GM18508 (cell line): Measurements from ENCODE around the gene TWIST2.

ENCODE experiments used
- ATAC-seq: cut with Tn5 transposase; IDR thresholded peaks from one replicate; pipeline ENCODE4 v1.9.1; 2021; ENCODE audit warnings: moderate number of reproducible peaks; ENCODE audit not compliant: insufficient read depth, unreplicated experiment

TWIST2 gene

DNA sequence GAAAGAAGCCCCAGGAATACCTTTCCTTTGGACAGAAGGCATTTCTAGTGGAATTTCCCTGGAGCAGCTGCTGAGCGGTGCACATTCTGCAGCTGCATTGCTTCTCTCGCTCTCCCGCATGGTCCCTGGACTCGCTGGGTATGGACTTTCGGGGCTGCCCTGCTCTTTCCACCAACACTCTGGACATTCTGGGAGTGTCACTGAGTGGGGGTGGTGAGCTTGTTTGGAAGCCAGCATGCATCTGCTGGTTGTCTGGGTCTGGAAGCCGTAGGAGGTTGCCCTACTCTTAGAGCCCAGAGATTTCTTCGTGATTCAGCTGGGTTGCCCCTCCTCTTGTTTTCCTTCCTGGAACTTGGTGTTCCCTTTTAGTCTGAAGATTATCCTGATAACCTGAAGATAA lies 52.6 kb downstream of the TWIST2 start:
- ATAC-seq: no peak

DNA sequence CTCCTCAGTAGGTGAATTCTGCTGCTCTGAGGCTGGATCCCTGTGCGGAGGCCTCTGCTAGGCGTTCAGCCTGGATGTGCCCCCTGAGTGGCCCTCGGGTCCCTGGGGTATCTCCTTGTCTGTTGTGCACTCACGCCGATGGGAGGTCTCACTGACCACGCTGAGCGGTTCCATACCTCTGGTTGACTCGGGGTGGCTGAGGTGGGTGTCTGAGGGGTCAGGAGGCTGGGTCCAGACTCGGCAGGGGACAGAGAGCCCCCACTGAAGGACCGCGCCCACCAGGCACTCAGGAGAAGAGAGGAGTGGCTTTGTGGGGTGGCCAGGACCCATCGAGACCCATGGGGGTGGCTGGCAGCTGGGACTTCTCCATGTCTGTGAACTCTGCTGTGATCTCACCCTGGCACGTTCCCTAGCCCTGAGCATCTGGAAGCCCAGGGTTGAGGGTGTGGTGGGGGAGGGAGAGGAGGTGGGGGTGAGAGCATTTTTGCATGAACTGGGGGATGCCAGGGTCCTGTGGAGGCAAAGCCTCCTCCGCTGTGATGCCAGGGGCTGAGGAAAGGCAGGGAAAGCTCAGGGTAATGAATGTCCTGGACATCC lies 53.7 kb downstream of the TWIST2 start:
- no peak for ATAC-seq

DNA sequence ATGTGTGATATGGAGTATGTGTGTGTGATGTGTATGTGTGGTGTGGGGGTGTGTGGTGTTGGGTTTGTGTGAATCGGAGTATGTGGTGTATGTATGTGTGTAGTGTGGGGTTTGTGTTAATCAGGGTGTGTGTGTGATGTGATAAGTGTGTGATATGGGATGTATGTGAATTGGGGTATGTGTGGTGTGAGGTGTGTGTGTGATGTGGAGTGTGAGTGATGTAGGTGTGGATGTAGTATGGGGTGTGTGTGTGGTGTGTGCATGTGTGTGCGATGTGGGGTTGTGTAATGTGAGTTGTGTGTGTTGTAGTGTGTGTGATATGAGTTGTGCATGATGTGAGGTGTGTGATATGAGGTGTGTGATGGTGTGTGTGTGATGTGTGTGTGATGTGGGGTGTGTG lies 54.4 kb downstream of the TWIST2 start:
- ATAC-seq: no peak

DNA sequence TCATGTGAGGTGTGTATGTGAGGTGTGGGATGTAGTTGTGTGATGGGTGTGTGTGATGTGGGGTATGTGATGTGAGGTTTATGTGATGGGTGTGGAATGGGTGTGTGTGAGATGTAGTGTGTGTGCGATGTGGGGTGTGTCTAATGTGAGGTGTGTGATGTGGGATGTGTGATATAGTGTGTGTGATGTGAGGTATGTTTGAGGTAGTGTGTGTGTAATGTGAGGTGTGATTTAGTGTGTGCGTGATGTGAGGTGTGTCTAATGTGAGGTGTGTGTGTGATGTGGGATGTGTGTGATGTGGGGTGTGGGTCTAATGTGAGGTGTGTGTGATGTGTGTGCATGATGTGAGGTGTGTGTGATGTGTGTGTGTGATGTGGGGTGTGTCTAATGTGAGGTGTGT lies 55.3 kb downstream of the TWIST2 start:
- ATAC-seq: no peak

DNA sequence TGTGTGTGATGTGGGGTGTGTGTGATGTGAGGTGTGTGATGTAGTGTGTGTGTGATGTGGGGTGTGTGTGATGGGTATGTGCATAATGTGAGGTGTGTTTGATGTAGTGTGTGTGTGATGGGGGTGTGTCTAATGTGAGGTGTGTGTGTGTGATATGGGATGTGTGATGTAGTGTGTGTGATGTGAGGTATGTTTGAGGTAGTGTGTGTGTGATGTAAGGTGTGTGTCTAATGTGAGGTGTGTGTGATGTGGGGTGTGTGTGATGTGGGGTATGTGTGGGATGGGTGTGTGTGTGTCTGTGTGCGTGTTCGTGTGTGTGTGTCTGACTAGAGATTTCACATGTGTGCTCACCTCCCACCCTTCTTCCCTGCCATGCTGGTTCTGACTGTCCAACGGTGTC lies 56.3 kb downstream of the TWIST2 start:
- ATAC-seq: no peak

DNA sequence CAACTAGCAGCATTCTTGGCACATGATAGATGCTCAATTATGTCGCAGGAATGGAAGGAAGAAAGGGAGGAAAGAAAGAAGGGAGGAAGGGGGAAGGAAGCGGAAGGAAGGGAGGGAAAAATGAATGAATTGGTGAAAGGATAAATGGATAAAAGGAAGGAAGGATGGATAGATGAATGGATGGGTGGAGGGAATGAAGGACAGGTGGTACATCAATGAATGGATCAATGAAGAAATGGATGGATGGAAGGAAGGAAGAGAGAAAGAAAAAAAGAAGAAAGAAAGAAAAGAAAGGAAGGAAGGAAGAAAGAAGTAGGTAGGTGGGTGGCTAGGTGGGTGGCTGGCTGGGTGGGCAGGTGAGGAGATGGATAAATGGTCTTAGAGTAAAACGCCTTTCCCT lies 56.8 kb downstream of the TWIST2 start:
- no peak for ATAC-seq

DNA sequence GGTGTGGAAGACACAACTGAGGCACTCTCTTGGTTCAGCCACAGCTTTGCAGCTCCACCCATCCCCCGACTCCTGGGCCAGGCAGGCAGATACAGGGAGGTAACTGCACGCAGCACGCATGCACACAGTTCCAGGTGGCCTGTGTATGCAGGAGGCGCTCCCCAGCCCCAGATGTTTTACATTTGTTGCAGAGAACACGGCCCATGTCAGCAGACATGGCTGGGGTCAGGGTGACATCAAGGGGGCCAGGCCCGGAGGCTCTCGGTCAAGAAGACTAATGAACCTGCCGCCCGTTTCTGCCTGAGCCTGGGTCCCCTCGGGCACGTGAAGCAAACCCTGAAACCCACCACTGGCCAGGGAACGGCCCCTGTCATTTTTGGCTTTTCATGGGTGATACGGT lies 57.3 kb downstream of the TWIST2 start:
- no peak for ATAC-seq

DNA sequence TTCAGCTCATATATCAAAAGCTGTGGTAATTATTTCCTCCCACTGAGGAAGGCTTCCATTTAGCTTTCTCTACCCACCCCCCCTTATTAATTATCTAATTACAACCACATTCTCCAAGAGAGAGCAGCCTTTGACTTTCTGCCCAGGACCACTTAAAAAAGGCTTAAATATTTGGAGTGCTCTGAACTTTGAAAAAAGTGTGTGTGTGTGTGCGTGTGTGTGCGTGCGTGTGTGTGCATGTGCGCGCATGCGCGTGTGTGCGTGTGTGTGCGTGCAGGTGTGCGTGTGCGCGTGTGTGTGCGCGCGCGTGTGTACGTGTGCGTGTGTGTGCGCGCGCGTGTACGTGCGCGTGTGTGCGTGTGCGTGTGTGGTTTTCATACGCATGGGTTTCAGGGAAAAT lies 57.8 kb downstream of the TWIST2 start:
- no peak for ATAC-seq

DNA sequence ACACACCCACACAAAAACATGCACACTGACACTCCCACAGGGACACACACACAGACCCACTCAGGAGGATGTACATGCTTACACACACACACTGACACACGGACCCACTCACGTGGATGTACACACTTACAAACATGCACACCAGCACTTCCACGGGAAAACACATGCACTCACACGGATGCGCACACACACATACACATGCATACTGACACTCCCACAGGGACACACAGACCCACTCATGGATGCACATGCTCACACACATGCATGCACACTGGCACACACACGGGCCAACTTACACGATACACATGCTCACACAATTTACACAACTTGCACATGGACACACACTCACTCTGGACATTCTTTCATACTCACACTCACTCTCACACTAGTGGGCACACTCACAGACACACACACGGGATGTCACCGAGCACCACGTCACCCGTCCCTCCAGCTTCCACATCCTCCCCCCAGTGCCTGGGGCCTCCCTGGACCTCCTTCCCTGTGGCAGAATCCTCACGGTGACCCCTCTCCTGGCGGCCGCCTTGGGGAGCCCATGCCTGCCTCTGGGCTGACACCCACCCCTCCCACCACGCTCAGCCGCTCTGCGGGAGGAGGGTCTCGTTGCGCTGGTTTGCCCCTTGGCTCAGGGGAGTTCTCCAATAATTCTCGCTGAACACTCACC lies 58.5 kb downstream of the TWIST2 start:
- ATAC-seq: no peak

DNA sequence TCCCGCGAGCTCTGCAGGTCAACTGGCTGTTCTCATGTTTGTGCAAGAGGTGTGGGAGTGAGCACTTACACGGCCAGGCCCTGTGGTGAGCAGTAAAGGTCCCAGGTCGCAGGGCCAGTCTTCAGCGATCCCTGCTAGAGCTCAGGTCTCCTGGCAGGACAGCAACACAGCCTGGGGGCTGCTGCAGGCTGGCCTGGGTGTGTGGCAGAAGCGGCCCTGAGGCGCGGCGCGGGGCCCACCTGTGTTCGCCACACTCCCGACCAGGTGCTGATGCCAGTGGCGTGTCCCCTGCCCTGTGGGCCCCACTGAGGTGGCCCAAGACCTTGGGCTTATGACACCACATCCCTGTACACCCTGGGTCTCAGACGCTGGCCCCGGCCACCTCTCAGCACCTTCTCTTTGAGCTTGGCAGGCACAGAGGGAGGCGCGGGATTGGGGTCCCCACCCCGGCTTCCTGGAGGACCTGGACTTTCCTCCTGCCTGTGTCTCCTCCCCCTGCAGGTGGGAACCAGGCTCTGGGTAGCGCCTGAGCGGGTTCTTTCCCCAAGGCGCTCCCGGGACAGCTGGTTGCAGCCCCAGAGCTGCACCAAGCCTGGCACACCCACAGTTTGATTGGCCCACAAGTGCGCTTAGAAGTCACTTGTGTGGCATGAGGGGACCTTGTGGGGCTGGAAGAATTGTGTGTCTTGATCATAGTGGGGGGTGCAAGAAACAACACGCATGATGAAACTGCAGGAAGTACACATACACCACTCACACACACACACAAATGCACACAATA lies 59.2 kb downstream of the TWIST2 start:
- no peak for ATAC-seq

DNA sequence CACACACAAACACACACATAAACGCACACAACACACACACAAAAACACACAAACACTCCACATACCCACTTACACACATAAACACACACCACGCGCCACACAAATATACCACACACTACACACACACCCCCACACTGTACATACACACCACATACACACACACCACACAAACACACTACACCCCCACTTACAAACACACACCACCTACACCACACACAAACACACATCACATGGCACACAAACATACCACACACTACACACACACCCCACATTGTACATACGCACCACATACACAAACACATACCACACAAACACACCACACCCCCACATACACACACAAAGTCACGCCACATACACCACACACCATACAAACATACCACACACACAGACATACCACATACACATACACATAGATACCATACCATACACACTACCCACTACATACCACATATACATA lies 59.9 kb downstream of the TWIST2 start:
- no peak for ATAC-seq

DNA sequence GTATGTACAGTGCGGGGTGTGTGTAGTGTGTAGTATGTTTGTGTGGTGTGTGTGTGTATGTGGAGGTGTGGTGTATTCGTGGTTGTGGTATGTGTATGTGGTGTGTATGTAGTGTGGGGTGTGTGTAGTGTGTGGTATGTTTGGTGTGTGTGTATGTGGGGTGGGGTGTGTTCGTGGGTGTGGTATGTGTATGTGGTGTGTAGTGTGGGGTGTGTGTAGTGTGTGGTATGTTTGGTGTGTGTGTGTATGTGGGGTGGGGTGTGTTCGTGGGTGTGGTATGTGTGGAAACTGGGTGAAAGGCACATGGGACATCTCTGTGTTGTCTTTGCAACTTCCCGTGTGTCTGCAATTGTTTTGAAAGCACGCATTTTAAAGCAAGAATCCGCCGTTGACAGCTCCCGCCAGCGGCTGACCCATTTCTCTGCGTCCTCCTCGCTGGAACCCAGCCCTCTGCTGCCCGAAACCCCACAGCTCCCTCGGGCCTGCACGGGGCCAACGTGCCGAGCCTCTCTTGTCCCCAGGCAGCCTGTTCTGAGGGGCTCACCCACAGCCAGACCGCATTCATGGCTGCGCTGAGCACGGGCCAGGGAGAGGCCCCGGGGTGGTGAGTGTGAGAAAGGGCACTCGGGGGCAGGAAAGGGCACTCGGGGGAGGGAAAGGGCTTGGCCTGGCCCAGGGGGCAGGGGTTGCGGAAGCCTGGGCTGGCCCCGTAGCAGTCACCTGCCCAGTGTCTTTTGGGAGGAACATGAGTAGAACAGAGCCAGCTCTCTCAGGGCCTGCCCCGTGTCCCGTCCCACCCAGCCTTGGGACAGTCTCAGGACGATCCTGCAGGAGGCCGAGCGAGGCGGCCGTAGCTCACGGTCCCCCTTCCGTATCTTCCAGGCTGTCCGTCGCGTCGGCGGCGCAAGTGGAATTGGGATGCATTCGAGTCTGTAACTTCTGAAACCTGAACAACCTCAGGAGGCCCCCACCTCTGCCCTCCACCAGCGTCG lies 61.4 kb downstream of the TWIST2 start:
- ATAC-seq: no peak

DNA sequence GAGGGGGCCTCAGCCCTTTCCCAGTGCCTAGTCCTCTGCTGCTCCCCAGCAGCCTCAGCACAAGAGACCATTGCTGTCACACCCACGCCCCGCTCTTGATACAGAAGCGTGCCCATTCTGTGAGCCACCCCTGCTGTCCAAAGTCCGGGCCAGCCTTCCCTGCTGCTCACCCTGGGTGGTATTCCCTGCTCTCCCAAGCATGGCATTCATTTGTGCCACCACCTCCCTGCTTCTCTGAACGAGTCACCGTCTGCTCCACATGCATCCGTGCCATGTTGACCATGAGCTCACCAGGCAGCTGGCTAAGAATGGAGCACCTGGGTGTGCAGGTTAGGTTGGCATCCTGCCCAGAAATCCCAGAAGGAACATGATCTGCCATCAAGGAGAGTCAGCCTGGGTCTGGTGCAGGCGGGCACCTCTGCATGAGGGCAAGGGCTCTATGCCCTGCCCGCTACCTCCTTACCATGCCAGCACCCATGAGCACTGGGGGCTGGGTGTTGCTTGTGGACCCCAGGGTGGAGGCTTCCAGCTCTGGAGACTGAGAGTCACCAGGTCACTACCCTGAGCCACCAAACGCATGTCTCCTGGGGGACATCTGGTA lies 63.0 kb downstream of the TWIST2 start:
- ATAC-seq: no peak

DNA sequence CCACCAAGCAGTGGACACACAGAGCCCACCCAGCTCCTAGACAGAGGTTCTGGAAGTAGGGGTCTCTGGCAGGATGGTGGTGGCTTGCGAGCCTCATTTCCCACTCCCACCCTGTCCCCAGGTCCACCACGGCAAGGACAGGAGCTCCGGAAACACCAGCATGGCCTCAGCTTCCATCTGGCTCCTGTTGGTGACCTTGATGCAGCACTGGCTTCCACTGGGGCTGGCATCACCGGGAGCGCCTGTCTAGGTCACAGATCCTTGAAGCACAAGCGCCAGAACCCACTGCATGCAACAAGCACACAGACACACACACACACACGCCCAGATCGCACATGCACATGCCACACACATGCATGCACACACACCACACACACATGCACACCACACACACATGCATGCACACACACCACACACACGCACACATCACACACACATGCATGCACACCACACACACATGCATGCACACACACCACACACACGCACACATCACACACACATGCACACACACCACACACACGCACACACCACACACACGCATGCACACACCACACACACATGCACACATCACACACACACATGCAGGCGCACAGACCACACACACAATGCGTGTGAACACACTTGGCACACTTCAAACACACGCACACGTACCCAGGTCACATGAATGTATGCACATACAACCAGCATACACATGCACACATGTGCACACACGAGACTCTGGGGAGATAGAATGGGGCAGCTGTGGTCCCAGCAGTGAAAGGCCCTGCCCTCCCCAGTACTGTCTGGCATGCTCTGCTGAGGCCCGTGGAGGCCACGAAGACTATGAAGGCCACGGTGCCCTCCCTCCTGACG lies 63.7 kb downstream of the TWIST2 start:
- no peak for ATAC-seq

DNA sequence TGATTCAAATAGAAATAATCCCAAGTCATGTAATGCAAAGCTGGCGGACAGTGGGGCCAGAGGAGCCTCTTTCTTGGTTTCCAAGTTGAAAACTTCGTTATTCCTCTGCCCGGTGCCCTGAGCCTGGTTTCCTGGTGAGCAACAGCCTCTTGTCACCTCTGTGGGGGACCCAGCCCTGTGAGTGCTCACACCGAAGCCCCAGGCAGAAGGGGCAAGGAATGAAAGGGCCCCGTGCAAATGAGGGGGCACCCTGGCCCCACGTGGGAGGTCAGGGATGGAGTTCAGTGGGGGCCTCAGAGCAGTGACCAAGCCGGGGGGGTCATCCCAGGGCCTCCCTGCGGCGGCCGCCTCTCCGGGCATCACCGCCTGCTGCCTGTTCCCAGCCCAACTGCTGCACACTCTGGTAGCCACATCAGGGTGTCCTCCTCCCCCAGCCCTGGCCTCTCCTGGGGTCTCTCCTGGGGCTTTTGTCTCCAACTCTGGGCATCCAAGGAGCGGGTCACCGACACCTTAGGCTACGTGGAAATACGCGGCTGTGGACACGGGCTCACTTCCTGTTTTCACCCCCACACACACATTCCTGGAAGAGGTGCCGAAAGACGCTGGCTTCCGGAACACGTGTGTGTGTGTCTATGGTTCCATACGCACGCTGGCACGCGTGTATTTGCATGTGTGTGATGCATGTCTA lies 64.5 kb downstream of the TWIST2 start:
- no peak for ATAC-seq

DNA sequence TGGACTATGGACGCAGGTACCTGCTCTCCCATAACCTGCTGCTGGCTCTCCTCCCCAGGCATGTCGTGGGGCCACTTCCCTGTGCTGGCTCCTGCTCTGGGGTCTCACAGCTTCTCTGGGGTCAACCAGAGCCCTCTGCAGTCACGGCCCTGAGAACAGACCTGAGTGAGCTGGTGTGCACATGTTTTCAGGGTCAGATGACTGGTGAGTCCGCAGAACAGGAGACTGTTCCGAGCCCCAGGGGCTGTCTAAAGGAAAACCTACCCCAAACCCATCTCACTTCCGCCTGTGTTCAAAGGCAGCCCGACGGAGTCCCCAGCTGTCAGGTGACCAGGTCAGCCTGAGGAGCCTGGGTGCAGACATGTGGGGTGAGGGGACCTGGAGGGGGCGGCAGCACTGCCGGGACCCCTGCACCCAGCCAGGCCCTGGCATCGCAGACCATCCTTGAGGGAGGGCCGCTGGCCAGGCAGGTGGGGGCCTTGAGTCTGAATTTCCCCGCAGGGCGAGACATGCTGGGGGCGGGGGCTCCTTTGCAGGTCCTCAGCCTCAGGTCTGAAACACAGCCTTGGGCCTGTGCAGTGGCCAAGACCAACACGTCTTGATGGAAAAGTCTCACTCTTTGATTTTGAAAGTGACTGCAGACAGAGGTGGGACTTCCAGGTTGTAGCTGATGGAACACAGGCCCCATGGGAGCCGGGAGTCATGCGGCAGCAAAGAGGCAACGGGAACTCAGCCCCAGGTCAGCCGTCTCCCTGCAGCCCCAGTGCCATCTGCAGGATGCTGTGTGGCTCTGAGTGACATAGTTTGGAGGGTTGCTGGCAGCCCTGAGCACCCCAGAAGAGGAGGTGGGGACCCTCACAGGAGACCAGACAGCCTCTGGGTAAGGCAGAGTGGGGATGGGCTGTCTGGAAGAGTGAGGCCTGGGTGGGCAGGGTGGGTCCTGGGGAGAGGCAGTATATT lies 65.3 kb downstream of the TWIST2 start:
- ATAC-seq: no peak

DNA sequence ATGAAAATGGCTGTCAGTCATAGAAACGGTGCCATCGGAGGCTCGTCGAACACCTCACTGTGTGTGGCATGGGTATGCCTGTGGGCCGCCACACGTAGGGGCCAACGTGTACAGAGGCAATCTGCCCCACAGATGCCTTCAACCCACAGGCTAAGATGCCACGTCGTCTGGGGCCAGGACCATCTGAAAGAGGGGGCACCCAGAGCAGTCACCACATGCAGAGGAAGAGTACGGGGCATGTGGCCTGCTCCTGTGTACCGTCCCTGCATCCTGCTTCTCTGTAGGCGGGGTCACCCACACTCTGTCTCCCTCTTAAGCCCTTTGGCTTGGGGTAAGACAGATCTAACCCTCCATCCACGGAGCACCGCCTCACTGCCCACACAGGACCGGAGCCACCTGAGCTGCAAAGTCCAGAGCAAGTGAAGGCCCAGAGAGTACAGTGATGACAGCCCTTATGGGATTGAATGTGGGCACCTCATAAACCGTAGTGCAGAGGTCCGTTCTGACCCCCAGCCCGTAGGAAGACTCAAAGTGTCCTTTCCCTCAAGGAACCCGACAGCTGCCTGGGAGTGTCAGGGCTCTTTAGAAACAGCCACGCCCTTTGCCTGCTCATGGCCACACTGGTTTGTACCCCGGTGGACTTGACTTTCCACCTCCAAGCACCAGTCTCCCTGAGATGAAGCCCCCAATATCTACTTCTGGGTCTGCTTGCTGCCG lies 66.2 kb downstream of the TWIST2 start:
- ATAC-seq: no peak
